ENCODE results near the gene CASKIN2.
"Not testable (repeated sequence)": the region's sequence is repeated elsewhere in the genome, so short reads cannot be mapped to it uniquely, and the experiment has no call there.

The CASKIN2 gene

DNA sequence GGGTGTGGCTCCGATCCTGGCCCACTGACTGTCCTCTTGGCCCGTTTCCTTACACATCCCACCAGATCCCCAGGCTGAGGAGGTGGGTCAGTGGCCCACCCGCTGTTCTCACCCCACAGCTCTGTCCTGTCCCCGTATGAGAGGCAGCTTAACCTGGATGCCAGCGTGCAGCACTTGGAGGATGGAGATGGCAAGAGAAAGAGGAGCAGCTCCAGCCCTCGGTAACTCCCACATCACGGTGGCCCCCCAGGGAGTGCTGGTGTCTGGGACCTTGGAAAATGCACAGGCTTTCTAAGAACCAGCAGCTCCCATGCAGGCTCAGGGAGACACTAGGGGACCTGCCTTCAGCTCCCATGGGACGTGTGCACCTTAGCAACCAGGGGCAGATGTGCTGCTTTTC is 6.0 kb upstream of the CASKIN2 start:
- DNase-seq: no peak

GRCh38 chr17:75520413-75520812 is 5.1 kb upstream of the CASKIN2 start:
- not testable (repeated sequence) for DNase-seq

GRCh38 chr17:75518983-75519537 is 3.7 kb upstream of the CASKIN2 start:
- DNase-seq: no peak

GRCh38 chr17:75518201-75518600 is 2.9 kb upstream of the CASKIN2 start:
- DNase-seq: no peak

DNA sequence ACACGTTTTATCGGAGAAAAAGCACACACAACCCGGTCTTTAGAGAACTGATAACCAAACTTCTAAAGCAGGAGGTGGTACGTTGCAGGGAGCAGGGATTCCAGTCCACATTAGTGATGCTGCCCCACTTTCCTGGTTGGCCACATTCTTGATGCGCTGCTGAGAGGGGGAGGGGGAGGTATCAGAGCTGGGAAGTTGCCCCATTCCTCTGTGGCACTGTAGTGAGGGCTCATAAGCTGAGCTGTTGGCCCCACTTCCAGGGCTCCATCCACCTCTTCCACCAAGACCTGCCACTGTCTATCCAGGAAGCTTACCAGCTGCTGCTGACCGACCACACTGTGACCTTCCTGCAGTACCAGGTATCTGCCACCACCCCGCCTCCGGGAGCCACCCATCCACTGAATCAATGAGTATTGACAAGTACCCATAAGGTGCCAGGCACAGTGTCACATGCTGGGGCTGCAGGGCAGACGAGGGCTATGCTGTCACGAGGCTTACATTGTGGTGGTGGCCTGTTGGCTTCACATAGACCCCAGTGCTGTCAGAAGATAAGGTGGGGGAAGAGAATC is 2.0 kb upstream of the CASKIN2 start:
- DNase-seq: no peak

GRCh38 chr17:75516619-75517296 is 1.4 kb upstream of the CASKIN2 start:
- no peak for DNase-seq

GRCh38 chr17:75516255-75516618 is 900 bp upstream of the CASKIN2 start, which contains the start of gene TSEN54:
Gene TSEN54 (plus strand): TSS chr17:75516528. CDS start chr17:75516561, 33 bp downstream.
- DNase-seq: peak; percentile 96

- no peak for DNase-seq
These were observed 330 bp downstream of the CASKIN2 start for GRCh38 chr17:75514919-75515495.

- DNase-seq: no peak
These were observed 928 bp downstream of the CASKIN2 start for GRCh38 chr17:75514299-75514918.

DNA sequence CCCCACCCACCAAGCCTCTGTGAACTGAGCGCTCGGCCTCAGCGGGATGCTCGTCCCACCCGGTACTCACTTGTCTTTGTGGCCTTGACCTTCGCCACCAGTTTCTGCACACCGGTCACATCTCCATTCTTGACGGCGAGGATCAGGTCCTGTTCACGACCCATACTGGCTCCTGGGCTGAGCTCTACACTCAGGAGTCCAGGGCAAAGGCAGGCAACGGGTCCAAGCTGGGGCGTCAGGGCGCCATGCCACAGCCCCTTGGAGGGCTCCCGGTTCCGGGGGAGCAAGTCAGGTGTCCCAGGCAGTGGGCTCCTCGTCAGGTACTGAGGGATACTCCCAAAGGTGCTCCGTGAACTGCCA is 1.7 kb downstream of the CASKIN2 start:
- DNase-seq: no peak

DNA sequence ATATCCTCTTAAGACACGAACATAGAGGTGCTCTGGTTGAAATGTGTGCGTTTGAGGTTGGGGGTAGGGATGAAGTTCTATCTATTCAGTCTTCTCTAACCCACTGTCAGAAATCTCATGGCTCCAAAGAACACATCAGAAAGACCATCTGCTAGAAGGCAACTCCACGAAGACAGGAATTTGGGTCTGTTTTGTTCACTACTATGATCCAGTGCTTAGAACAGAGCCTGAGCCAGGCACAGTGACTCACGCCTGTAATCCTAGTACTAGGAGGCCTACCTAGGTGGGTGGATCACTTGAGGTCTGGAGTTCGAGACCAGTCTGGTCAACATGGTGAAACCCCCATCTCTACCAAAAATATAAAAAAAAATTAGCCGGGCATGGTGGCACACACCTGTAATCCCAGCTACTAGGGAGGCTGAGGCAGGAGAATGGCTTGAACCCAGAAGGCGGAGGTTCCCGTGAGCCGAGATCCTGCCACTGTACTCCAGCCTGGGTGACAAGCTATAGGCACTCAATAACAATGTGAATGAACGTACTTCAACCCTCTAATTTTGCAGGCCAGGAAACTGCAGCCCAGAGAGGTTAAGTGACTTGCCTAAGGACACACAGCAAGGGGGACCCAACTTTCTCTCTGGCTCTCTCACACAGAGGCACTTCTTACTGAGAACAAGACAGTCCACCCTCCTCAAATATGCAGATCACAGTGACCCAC is 2.3 kb downstream of the CASKIN2 start:
- no peak for DNase-seq

- DNase-seq: peak; percentile 36
These were observed 3.4 kb downstream of the CASKIN2 start for GRCh38 chr17:75511610-75512575.

DNA sequence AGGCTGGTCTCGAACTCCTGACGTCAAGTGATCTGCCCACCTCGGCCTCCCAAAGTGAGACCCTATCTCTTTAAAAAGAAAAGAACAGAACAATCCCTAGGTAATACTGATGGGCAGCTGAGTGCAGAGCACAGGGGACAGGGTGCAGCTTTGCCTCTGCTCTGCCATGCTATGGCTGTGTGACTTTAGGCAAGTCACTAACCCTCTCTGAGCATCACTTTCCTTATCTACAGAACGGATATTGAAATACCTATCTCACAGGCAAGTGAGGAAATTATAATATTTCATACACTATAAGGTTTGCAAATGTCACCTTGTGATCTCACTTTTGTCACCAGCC is 4.1 kb downstream of the CASKIN2 start:
- no peak for DNase-seq

GRCh38 chr17:75509528-75510258 is 5.6 kb downstream of the CASKIN2 start:
- DNase-seq: no peak

DNA sequence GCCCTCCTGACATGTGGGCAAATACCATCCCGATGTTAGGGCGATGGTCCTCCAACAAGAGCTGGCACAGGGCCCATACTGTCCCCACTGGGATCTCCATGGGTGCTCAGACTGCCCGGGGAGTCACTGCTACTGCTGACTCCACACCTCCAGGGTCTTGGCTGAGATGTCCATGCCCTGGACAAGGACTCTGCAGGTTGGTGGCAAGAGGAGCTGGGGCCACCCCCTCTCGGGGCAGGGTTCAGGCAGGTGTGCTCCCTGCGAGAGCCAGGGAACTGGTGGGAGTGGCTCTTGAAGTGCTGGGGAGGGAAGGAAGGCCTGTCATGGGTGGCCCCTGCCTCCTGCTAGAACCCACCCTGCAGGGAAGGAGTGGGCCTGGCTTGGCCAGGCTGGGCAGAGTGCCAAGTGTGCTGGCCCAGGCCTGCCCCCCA is 6.4 kb downstream of the CASKIN2 start:
- DNase-seq: no peak

GRCh38 chr17:75507733-75508719 is 7.3 kb downstream of the CASKIN2 start:
- no peak for DNase-seq

- no peak for DNase-seq
These were observed 8.4 kb downstream of the CASKIN2 start for GRCh38 chr17:75506888-75507287.

DNA sequence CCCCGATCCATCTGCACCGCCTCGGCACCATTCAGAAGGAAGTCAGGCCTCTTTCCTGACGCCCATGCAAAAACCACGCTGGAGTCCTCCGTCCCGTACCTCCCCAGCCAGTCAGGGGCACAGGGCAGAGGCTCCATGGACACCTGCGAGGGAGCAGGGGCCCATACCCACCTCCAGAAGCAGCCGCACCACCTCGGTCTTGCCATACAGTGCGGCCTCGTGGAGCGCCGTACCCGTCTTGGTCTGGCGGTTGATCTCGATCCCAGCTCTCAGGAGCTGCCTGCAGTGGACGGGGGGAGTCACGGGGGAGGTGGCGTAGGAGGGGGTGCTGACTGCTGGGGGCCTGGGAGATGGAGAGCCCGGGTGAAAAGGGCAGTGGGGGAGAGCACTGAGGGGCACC is 9.2 kb downstream of the CASKIN2 start:
- no peak for DNase-seq

- no peak for DNase-seq
These were observed 9.7 kb downstream of the CASKIN2 start for GRCh38 chr17:75505640-75506039.

DNA sequence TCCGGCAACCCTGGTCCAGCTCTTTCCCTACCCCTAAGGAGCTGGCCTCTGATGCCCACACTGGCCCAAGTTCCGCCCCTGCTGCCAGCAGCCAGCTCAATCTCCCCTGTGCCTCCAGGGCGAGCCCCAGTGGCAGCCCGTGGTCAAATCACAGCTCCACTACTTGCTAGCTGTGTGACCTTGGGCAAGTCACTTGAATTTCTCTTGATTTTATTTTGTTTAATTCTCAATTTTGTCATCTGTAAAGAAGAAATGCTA is 10.3 kb downstream of the CASKIN2 start:
- no peak for DNase-seq

Data from NCI-H774 (cell line).